ENCODE measurements around the gene TIAM1.

TIAM1 gene

DNA sequence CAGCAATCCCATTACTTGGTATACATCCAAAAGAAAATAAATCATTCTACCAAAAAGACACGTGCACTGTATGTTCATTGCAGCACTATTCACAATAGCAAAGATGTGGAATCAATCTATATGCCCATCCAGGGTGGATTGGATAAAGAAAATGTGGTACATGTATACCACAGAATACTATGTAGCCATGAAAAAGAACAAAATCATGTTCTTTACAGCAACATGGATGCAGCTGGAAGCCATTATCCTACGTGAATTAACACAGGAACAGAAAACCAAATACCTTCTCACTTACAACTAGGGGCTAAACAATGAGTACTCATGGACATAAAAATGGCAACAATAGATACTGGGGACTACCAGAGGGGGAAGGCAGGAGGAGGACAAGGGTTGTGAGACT is 147.3 kb downstream of the TIAM1 start:
- DNase-seq = no peak

DNA sequence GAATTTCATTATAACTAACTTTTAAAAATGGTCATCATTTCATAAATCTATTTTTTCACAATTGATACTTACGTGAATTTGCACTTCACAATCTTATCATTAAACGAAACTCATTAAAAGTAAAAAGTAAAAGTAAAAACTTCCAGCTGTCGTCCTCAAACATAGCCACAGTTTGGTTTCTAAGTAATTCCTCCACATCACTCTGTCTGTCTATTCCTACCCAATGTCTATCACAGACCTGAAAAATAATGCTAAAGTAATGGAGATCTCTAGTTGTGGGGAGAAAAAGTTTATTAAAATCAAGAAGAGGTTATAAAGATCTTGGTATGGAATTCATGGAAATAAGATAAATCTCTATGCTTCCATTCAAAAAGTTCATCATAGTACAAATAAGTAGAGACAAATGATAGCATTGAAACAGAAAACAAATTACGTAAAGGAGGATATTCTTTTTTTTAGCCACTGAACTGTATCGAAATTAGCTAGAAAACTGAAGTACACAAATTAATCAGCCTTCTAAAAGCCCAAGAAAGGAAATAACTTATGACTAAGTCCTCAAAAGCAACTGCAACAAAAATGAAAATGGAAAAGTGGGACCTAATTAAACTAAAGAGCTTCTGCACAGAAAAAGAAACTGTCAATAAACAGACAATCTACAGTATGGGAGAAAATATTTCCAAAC is 148.6 kb downstream of the TIAM1 start:
- DNase-seq = no peak

DNA sequence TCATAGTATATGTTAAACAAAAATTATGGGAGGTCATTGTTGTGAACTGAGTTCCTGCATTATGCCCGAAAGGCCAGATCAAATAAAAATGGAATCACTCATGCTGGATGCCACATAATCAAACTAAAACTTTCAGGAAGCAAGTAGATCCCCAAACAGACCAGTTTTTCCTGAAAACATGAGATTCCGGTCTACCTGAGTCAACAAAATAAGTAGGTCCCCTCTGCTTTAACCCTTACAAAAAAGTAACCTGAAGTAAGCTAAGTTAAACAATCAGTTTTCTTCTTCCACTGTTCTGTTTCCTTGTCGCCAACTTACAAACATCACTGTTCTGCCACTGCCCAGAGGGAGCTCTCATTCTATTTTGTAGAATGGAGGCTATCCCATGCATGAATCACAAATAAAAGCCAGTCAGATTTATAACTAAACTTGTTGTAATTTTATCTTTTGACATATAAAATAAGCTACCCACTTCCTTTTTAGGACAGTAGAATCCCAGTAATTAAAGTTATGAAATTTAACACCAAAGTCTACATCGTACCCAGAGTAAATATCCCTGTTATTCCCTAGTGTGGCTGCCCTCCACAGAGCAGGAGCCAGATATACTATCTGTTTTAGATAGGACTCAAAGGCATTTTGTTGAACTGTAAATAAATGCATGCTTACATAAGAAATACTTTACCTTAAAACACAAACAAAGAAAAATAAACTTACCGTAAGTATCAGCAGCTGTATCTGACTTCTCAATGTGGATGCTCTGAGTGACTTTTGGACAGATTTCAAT is 149.4 kb downstream of the TIAM1 start:
- no peak for DNase-seq

DNA sequence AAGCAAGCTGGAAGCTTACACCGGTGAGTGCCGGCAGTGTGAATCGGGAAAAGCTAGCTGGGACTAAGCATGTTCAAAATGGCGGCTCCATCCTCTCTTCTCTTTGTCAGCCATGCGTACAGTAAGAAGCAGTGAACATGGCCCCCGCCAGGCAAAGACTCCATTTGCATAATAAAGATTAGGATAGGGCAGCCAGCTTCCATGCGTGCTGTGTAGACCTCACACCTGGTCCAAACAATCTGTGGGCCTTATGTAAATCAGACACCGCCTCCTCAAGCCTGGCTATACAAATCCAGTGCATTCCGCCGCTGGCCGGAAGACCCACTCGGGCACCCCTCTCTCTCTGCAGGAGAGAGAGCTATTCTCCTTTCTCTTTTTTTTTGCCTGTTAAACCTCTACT is 150.3 kb downstream of the TIAM1 start:
- DNase-seq = no peak

DNA sequence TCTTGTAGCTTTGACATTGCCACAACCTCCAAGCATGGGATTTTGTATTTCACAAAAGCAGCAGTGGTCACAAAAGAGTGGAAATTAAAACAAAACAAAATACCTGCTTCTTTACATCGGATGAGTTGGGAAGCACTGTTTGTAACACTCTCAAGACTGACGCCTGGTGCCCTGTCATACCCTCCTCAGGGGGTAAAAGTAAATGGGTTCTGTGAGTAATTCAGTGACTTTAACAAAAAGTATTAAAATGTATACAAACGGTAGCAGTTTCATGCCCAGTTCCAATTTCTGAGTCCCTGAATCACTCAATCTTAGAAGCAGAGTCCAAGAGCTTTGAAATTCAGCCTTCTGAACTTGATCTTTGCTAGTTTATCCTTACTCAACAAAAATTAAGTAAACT is 152.5 kb downstream of the TIAM1 start:
- no peak for DNase-seq

DNA sequence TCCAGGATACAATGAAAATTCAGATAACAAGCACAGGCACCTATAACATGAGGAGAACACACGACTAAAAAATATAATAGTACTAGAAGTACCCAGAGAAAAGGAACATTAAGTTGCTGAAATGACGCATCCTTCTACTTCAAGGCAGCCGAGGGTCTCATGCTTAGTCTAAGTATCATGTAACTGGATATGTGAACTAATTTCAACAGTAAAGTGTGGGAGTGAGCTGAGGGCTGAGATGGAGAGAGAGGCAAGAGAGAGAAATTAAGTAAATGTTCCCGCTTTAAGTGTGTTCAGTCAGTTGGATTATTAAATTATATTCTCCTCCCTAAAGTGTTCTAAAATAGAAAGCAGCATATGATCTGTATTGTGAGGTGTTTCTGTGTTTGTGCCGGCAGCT is 153.5 kb downstream of the TIAM1 start:
- DNase-seq = no peak

DNA sequence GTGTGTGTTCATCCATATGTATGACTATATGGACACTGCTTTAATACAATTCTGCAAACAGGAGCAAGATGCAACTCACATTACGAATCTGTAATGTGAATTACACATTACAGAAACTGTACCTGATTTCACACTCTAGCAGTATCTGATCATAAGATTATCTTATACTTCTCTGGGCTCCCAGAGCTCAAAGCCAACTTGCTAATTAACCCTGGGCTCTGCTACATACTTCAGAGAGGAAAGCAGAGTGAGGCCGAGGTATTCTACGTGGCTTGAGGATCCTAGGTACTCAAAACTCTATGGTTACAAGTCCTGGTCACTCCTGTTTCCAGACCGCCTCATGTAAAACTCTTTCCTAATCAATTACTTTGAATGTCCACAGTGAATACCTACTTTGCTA is 156.6 kb downstream of the TIAM1 start:
- DNase-seq = no peak

DNA sequence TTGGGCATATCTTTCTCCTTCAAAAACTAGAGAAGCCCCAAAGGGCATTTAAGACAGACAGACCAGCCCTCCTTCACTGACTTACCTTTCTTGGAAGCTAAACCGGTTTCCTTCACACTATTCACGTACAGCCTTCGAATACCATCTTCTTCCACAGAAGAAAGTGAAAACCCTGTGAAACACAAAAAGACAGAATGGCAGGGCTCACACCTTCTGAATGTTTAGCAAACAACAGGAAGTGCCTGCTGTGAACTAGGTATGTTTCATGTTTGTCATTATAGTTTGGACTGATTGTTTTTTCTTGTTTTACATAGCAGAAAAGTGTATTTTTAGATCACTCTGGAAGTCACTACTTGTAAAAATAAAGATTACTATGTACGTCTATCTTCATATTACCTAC is 157.1 kb downstream of the TIAM1 start:
- DNase-seq = no peak

DNA sequence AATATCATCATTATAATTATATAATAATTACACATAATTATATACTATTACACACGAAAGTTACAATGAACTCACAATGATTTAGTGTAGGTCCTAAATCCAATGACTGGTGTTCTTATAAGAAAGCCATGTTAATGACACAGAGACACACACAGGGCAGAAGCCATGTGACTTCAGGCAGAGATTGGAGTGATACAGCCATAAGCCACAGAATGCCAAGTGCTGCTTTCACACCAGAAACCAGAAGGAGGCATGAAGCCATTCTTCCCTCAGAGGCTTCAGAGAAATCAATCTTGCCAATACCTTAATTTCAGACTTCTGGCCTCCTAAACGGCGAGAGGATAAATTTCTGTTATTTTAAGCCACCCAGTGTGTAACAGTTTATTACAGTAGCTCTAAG is 158.4 kb downstream of the TIAM1 start:
- no peak for DNase-seq

DNA sequence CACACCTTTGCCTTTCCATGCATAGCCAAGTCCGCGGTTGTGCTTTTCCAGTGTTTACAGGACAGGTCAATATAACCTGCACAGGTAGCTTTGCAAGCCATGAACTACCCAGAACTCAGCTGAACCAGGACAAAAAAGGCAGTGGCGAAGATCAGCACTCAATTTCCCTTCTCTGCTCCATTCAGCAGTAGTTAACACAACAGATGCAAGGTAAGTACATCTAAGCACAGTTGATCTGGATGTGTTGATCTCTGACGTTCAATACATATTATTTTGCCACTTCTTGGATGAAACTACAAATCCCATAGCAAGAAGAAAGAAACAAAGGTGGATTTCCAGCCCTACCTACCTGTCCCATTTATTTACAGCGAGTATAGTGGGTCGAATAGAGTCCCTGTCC is 159.2 kb downstream of the TIAM1 start:
- DNase-seq = no peak

DNA sequence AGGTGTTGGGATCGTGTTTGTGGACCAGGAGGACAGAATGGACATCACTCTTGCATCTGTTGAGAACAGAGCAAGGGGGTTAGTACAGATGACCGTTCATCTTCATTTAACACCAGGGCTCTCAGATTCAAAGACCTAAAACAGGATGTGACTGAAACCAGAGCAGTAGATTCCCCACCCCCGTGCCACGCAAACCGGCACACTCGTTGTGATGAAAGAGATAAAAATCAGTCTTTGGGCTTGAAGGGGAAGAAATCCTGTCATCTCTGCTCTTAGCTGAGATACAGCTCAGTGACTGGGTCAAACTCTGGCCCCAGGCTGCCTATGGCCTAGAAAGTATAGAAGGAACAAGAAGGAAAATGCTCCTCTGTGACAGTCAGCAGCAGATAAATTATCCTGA is 159.6 kb downstream of the TIAM1 start:
- DNase-seq = no peak

DNA sequence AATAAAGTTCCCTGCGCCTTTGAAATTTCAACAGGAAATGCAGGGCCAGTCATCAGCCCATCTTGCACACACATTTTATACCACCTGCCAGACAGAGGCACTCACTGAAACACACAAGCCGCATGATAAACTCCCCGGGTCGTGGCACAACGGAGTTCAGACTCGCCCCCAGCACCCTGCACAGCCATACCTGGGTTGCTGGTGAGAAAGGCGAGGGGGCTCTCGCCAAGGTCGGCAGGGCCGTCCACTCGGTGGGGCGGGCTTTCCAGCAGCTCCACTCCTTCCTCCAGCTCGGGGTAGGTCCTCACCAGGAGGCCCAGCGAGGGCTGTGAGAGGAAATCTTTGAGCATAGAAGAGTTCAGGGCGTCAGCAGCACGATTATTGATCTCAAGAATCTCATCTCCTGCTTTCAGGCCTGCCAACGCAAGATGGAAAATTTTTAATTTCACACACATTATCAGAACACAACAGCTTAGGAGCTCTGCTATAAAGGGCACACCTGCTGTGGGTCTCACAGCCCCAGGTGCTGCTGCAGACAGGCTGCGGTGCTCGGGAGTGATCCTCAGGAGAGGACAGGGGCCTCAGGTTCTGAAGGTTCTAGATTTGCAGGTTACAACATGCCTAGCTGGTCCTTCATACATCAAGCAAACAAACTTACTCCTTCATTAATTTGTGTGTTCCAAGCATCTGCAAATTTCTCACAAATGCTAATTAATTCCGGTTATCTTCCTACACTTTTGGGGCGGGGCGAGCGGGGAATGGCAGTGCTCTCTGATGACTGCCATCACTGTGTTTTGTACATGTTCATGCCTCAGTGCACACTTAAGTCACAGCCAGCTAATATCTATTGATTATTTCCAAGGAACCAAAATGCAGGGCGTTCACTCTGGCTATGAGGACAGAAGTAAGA is 161.6 kb downstream of the TIAM1 start:
- no peak for DNase-seq

DNA sequence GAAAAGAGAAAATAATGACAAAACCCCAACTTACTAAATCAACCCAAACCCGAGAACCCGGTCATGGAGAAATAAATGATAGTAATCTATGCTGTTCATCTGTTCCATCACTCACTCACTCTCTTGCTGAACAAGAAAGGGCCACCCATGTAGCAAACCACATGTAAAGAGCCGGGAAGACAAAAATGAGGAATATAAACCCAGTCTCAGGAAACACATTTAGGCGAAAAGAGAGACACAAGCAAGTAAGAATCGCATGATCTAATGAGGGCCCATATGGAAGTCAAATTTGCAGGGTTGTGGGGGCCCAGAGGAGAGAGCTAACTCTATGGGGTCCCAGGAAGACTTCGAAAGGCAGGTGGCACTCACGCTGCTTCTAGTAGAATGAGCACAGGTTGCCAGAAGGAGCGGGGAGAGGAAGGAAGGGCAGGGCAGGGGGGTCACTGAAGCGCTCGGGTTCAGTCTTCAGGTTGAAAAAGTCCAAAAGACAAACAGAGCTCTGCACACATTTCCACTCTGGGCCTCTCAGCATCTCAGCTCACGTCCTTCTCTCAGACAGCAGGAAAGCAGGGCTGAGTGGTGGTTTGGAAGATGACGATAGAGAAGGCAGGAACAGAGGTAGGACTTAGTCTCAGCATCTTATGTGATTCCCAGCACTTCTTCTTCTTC is 162.8 kb downstream of the TIAM1 start:
- DNase-seq = no peak

DNA sequence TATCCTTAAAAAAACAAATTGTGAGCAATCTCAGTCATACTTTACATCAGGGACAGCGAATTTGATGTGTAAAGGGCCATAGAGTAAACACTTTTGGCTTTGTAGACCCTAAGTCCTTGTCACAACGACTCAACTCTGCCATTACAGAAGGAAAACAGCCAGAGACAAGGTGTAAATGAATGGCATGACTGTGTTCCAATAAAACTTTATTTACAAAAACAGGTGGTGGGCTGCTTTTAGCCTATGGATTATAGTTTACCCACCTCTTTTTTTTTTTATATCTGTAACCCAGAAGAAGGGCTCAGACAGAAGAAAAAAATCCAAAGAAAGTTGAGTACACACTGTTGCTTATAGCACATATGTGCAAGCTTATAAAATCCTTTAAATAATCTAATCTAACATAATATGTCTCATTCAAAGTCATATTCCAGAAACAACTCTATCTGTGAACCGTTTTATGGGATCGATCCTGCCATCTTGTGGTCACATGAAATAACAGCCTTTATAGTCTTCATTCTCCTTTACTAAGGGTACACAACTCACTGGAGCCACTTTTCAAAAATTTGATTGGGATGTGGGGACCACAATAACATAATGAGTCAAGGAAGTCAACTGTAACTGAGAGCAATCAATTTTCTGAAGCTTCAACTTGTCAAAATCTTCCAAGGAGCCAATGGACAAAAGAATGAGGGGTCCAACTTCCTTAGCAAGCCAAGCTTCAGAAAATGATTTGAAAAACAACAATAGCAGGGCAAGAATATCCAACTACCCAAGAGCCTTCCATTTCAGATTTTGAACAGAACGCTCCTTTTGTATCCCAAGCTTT is 163.6 kb downstream of the TIAM1 start:
- no peak for DNase-seq

DNA sequence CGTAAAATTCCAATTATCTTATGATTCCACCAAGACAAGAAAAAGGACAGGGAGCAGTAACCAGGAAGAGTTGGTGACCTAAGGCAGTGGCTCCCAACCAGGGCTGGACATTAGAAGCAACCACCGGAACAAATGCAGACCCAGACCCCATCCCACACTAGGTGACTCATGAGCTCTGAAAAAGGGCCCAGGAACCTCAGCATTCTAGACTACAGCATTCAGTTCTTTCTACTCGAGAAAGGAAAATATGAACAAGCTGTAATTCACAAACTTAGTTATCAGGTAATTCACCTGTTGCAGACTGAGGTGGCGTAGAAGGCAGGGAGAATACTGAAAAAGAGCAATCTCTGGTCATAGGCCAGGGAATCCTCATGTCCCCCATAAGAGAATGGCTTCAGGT is 167.3 kb downstream of the TIAM1 start:
- no peak for DNase-seq

DNA sequence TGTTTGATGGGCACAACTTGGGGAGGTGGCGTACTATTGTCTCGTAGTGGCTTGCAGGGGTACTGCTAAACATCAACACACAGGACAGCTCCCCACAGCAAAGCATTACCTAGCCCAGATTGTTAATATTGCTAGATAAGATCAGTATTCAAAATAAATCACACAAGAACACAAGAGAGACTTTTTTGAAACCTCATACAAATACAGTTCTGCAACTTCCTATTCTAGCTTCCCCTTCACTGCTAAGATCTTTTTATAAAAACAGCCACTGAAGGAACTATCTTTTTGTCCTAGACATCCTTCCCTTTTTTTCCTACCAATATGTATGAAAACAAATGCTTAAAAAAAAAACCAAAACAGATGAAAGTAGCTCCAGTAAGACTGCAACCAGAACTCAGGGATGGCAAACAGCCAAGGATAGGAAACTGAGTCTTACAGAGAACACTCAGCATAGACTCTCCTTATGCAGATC is 167.9 kb downstream of the TIAM1 start:
- no peak for DNase-seq

DNA sequence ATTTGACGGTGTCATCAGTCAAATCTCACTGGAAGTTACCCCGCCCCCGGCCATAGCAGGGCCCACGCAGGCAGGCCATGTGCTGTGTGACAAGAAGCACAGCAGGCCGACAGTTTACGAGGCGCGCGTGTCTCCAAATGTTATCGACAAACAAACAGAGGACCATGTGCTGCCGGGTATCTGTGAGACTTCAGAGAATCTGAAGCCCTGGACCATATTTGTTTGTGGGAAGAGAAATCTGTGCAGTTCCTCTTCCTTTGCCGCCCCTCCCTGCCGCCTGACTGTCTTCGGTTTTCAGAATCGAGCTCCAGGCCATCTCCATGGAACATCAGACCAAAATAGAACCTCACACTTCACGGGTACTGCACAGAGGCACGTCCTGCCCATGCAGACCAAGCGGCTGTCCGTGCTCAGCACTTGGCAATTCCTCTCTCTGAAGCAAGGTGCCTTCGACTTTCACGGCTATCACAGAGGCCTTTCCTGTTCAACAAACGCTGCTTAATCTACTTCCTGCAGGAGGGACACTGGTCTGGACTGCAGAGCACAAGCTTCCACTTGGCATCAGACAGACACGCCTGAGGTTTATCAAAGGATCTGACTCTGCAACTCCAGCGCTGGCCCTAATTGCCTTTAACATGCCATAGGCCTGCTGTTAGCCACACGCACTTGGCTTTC is 170.0 kb downstream of the TIAM1 start:
- no peak for DNase-seq

DNA sequence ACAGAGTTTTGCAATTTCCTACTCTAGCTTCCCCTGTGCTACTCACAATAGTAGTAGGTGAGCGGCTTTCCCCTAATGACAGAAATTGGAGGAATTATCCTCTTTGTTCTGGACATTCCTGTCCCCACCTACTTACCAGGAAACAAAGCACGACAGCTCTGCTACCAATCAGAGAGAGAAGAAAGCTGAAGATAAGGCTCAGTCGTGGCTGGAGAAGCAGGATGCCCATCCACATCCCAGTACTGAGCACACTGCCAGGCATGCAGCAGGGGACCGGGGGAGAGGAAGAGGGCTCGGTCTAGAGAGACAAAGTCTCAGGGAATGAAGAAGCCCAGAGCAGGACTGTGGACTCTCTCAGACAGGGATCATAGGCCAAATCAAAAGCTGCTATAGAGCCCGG is 171.7 kb downstream of the TIAM1 start:
- no peak for DNase-seq

DNA sequence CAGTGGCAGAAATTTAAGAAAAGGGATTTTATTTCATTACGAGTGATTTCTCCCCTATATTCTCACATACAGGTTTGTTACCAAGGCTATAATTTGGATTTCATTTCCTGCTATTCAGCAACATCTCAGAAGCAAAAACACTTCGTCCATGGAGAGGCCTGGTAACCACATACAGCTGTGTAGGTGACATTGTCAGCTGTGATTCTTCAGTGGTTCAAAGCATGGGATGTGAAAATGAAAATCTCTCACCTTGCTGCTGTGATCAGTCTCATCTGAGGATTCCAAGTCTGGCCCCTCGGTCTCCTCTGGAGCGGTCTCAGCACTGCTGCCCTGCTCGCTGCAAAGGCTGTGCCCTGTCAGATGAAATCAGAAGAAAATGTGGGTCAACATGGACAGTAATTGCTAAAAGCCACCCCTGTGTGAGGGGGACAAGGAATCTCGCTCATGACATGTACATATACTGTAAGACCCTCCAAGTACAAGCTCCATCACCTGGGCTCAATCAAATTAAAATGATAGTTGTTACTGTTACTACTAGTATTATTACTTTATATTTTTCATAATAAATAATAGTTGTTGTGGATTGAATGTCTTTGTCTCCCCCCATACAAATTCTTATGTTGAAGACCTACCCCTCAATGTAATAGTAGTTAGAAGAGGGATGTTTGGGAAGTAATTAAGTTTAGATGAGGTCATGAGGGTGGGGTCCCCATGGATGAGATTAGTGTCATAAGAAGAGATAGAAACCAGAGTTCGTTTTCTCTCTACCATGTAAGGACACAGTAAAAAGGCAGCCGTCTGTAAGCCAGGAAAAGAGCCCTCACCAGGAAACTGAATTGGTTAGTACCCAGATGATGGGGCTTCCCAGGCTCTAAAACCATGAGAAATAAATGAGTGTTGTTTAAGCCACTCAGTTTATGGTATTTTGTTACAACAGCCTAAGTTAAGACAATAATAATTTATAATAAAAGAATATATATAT is 179.1 kb downstream of the TIAM1 start:
- no peak for DNase-seq

DNA sequence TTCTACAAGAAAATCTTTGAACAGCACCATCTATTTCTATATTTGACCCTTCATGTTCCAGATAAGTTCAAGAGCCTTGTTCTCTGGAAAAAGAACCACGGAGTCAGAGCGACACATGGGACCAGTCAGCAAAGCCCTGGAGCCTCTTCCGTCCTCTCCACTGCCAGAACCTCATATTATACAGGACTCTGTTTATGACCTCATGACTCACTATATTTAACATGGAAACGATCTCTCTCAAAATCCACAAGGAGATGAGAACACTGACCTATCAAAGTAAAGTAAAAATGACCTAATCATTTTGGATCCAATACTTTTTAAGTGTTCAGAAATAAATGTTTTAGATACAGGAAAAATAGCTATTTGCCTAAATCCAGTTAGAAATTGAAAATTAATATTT is 181.2 kb downstream of the TIAM1 start:
- DNase-seq = no peak
